Retinal pigment epithelial cell (primary cell): ENCODE measurements around the gene PEDS1.
A peak's percentile ranks its signal among the peaks of the same experiment; 100 is the strongest.

Experiments used
- DNase-seq: peaks from one replicate; pipeline ENCODE4 v3.0.0-alpha.2; 2010; ENCODE audit warnings: low read depth
- H3K4me3 ChIP-seq: 2 replicates; pipeline ENCODE4 v1.5.1; 2011; ENCODE audit warnings: mild to moderate bottlenecking, low read length, control low read depth, moderate library complexity
- TF ChIP-seq, protein P1 (sequence below): conservative IDR thresholded peaks from 2 replicates; pipeline ENCODE4 v1.5.1; 2011; ENCODE audit warnings: low read depth, low read length, control low read depth, inconsistent platforms

The PEDS1 gene

DNA sequence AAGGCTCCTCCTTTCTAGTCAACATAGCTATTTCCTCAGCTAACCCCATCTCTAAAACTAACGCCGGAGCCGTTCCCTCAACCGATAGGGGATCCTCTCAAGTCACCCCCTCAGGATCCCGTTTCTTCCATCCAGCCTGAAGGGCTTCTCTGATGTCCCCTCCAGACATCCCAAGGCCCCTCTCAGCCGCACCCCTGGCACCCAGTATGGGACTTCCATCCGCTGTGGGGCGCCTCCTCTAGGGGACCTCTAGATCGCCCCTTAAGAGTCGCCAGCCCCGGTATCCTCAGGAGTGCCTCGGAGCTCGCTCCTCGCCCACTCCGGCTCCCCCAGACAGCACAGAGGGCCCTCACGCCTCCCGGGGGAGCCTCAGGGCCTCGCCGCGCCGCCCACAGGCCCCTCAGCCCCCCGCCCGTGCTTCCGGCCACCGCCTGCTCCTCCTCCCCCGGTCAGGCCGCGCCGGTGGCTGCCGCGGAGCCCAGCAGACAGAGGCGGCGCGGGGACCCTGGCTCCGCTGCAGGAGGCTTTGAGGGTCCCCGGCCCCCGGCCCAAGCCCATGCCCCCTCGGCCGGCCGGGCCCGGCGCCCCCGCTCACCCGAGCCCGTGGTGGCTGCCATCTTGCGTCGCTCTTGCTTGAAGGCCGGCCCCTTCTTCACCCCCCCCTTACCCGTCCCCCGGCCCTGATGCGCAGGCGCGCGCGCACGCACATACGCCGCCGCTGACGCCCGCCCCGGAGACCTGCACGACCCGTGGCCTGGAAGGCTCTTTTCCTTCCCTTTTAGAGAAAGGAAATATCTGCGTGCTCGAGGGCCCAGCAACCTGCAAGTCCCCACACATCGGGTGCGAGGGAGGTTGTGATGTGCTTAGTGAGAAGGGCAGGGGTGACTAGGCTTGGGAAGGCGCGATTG is 40.8 kb downstream of the PEDS1 start, which contains the start of gene UBE2V1:
UBE2V1 (minus strand) TSS at position 639 of the 908 bp plus-strand sequence; CDS start at position 617, 22 bp downstream.
- TF ChIP-seq, protein P1, sequence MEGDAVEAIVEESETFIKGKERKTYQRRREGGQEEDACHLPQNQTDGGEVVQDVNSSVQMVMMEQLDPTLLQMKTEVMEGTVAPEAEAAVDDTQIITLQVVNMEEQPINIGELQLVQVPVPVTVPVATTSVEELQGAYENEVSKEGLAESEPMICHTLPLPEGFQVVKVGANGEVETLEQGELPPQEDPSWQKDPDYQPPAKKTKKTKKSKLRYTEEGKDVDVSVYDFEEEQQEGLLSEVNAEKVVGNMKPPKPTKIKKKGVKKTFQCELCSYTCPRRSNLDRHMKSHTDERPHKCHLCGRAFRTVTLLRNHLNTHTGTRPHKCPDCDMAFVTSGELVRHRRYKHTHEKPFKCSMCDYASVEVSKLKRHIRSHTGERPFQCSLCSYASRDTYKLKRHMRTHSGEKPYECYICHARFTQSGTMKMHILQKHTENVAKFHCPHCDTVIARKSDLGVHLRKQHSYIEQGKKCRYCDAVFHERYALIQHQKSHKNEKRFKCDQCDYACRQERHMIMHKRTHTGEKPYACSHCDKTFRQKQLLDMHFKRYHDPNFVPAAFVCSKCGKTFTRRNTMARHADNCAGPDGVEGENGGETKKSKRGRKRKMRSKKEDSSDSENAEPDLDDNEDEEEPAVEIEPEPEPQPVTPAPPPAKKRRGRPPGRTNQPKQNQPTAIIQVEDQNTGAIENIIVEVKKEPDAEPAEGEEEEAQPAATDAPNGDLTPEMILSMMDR = peak; percentile 54
- peak within 1 kb of the TSS; percentile 94 for H3K4me3 ChIP-seq
- DNase-seq = no peak

DNA sequence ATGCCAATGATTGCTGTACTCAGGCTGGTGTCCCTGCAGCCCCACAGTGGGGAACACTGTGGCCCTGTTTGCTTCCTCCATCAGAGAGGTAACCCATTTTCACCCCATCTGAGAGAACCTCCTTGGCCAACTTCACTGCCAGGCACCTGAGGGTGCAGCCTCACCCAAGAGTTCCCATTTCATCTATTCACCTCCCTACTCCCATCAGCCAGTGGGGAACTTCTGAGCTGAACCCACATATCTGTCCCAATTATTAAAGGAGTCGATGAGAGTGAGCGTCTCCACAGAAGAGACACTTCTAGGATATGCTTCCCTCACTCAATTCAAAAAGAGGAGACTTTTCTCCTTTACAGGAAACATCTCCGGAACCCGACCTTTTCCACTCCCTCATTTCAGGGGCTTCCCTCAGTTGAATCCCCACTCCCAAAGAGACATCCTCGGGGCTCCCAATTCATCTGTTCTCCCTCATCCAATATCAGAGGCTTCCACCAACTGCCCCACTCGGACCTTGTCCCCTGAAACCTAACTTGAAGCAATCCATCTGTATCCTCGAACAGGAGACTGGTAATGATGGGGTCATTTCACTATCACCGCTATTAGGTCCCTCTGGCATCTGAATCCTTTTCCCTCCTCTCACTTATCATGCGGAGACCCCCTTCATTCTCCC is 41.6 kb downstream of the PEDS1 start:
- TF ChIP-seq, protein P1 = no peak
- no peak for DNase-seq
- peak overlapping the region; percentile 94 for H3K4me3 ChIP-seq

DNA sequence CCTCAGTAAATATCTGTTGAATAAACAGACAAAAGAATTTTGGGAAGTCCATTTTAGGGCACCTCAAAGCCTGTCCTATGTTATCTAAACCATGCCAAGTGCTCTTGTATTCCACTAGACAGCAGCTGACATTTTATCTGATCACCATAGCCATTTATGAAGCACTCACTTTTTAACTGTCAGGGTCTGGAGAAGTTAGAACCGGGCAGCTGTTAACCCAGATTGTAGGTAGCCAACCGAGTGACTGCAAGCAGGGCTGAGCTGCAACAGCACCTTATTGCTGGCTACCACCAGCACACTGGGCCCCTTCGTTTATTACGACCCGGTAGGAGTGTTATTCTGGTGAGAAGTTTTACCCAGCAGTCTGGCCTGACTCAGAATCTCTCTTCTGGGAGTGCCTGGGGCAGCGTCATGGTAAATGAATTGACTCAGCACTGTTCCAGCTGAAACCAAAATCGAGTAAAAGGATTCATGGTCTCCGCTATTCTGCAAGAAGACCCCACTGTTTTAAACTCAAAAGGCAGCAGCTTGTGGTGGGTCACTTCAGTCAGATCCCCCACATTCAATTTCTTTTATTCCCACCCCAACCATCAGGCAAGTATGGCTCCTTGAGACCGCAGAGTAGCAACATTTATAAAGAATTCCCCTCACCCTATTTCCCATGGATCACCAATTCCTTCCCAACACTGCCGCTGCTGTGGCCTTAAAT is 42.2 kb downstream of the PEDS1 start:
- TF ChIP-seq, protein P1 = no peak
- no peak for DNase-seq
- peak overlapping the region; percentile 94 for H3K4me3 ChIP-seq

DNA sequence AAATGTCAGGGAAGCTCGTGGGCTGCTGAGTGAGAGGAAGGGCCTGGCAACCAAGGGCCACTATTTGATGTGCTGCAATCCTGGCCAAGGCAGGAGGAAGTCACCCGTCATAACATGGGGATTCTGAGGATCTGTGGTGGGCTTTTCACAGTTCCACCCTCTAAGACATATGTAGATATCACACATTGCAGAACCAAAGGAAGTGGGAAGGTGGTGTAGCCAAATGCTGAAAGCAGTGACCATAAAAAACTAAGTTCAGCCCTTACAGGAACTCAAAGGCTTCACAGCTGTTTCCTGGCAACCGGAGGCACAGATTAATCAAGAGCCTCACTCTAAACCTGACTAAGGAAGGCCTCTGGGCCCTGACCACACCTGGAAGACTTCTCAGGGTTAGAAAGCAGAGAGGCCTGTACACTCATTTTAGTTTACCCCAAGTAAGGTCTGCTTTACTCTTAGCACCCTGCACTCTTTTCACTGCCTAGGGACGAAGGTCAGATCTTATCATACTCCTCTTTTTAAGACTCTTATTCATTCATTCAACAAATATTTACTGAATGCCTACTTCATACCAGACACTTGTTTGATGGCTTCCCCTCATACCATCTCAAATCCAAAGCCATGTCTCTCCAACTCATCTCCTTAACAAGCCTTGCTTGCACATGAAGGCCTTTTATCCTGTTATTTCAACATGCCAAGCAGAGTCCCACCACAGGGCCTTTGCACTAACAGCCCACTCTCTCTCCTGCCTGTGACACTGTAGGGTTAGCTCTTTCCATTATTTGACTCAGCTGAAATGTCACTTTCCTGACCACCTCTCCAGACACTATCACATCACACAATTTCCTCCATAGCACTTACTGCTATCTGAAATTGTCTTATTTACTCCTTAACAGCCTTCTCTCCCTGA is 43.1 kb downstream of the PEDS1 start:
- no peak overlapping the region for H3K4me3 ChIP-seq
- TF ChIP-seq, protein P1 = no peak
- DNase-seq = no peak

DNA sequence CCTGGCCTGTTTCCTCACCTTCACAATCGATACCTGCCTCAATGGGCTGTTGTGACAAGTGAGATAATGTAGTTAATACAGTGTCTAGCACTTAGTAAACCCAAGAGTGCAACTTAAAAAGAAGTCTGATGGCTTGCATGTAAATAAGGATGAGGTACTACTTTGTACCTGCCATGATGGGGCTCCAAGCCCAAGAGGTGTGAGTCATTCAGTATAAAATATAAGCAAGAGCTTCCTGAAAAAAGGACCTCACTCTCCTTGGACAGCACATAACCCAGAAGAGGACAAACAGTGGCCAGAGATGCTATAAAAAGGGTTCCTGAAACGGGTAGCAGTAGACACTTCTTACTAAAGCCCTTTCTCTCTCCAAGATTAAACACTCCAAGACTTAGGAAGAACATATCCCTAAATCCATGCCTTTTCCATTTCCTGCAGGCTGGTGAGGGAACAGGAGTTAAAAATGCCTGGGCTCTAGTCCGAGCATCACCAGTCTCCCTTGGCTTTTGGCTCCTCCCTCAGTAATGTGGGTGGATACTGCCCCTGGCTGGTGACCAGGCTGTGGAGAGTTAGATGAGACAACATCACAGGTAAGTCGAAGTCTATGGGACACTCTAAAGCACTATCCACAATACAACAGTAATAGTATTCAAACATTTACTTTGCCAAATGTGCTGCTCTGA is 44.8 kb downstream of the PEDS1 start:
- no peak for DNase-seq

More for the DNA sequence above, 44.8 kb downstream of the PEDS1 start:
- TF ChIP-seq, protein P1 = no peak
- H3K4me3 ChIP-seq = no peak overlapping the region
